ENCODE data around the gene CDH23.

DNA sequence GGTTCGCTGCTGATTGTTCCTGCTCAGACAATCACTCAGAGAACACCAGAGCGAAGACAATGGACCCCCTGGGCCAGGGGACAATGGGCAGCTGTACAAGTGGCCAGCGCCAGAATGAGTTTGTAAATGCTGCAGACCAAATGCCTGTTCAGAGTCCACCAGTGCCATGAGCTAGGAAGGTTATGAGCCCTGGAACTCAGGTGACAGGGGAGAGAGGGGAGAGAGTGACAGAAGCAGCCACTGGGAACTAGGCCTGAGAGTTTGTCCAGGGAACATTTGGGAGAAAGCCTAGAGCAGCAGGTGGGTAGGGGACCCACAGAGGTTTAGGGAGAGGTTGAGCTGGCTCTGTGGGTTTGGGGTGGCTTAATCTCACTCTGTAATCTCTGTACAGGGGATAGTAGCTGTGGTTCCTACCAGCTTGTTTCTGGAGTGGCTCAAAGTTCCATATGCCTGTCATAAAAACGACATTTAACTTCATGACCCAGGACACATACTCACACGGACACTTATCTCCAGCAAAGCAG, 262.5 kb downstream of the CDH23 start:
- TF ChIP-seq, protein P1, sequence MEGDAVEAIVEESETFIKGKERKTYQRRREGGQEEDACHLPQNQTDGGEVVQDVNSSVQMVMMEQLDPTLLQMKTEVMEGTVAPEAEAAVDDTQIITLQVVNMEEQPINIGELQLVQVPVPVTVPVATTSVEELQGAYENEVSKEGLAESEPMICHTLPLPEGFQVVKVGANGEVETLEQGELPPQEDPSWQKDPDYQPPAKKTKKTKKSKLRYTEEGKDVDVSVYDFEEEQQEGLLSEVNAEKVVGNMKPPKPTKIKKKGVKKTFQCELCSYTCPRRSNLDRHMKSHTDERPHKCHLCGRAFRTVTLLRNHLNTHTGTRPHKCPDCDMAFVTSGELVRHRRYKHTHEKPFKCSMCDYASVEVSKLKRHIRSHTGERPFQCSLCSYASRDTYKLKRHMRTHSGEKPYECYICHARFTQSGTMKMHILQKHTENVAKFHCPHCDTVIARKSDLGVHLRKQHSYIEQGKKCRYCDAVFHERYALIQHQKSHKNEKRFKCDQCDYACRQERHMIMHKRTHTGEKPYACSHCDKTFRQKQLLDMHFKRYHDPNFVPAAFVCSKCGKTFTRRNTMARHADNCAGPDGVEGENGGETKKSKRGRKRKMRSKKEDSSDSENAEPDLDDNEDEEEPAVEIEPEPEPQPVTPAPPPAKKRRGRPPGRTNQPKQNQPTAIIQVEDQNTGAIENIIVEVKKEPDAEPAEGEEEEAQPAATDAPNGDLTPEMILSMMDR (conservative IDR thresholded peaks at IDR 0.05; ENCODE audit: low read depth, low read length), result no peak
- TF ChIP-seq EZH2 (IDR thresholded peaks at IDR 0.05; ENCODE audit: low read length, unreplicated experiment), result no peak
- TF ChIP-seq EZH2phosphoT487 (IDR thresholded peaks at IDR 0.05; ENCODE audit: borderline replicate concordance, low read length), result no peak
